Ovary (tissue), 3 donors: ENCODE measurements around the gene AQP7.

ENCODE experiments used
- EP300 ChIP-seq: sonication (generic); formaldehyde crosslinking; IDR thresholded peaks from one replicate; pipeline ENCODE4 v1.6.1; 2017; ENCODE audit warnings: antibody characterized with exemption
- TF ChIP-seq, protein P1 (sequence below), 3 donors: fragments of 450-650 bp in 2 of 3; fragments of 200-600 bp in 1 of 3; IDR thresholded peaks; one replicate each; pipeline versions ENCODE4 v1.5.1 to v1.8.0; 2016 to 2022; ENCODE audit warnings: antibody characterized with exemption in 3 of 3, mild to moderate bottlenecking in 1 of 3
- donor health status: DM: no; HTN: no; CAD: no.

GRCh38 chr9:33379666-33380389 lies 22.5 kb downstream of the AQP7 start:
- TF ChIP-seq, protein P1, sequence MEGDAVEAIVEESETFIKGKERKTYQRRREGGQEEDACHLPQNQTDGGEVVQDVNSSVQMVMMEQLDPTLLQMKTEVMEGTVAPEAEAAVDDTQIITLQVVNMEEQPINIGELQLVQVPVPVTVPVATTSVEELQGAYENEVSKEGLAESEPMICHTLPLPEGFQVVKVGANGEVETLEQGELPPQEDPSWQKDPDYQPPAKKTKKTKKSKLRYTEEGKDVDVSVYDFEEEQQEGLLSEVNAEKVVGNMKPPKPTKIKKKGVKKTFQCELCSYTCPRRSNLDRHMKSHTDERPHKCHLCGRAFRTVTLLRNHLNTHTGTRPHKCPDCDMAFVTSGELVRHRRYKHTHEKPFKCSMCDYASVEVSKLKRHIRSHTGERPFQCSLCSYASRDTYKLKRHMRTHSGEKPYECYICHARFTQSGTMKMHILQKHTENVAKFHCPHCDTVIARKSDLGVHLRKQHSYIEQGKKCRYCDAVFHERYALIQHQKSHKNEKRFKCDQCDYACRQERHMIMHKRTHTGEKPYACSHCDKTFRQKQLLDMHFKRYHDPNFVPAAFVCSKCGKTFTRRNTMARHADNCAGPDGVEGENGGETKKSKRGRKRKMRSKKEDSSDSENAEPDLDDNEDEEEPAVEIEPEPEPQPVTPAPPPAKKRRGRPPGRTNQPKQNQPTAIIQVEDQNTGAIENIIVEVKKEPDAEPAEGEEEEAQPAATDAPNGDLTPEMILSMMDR (IDR thresholded peaks at IDR 0.05): no peak
- no peak for TF ChIP-seq EP300
